GM12891 (cell line): ENCODE results near the gene ZNF81.

Experiments used
- POLR2A ChIP-seq: IDR thresholded peaks from 2 replicates; pipeline ENCODE4 v1.6.1; 2011; ENCODE audit warnings: low read depth, low read length, control low read depth
- POLR2AphosphoS5 ChIP-seq: IDR thresholded peaks from 2 replicates; pipeline ENCODE4 v1.6.1; 2011; ENCODE audit warnings: low read depth, low read length, control low read depth
- SPI1 ChIP-seq: IDR thresholded peaks from 2 replicates; pipeline ENCODE4 v1.6.1; 2011; ENCODE audit warnings: low read depth, low read length, control low read depth
- TAF1 ChIP-seq: IDR thresholded peaks from 2 replicates; pipeline ENCODE4 v1.6.1; 2011; ENCODE audit warnings: low read depth, low read length, control low read depth

DNA sequence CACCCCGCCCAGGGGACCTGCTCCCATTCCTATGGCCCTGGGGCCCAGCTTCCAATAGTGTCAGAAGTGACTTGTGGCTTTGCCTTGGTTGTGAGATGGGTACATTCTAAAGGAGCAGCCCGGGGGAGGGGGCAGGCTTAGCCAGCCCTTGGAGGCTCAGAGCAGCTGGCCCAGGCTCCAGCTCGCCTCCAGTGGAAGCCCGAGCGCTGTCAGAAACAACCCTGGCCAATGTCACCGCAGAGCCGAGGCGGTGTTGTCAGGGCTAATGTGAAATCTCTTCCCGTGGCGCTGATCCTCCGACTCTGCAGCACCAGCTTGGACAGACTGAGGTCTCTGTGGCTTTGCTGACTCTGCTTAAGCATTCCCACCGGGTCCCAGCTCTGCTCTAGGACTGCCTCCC is 29.2 kb upstream of the ZNF81 start:
- TF ChIP-seq POLR2AphosphoS5 (no peak), POLR2A (no peak), TAF1 (no peak), SPI1 (no peak)
